BJ (cell line): ENCODE results near the gene XYLT1. TPM values are rescaled to one million over a fixed set of nuclear protein-coding genes. Genes with fewer than 3 reads are reported as not detected.

Experiments
- CTCF ChIA-PET: fragments of 350-600 bp; formaldehyde crosslinking; extraction: SDS; loops from one replicate; lab custom pipeline; 2021; ENCODE audit warnings: antibody characterized with exemption, inconsistent platforms; lab: Yijun Ruan, JAX
- POLR2A ChIA-PET: fragments of 300-600 bp; sonication (Branson Sonifier 250); formaldehyde crosslinking; extraction: SDS; loops from one replicate; lab custom pipeline; 2021; ENCODE audit warnings: antibody characterized with exemption; lab: Charles Lee
- DNase-seq: peaks from one replicate; pipeline ENCODE4 v3.0.0-alpha.2; 2011; ENCODE audit warnings: low read depth
- H3K27me3 ChIP-seq: 2 replicates; pipeline ENCODE4 v1.6.0; 2011; ENCODE audit warnings: low read length; ENCODE audit not compliant: control insufficient read depth, insufficient read depth
- H3K36me3 ChIP-seq: 2 replicates; pipeline ENCODE4 v1.5.1; 2011; ENCODE audit warnings: low read length; ENCODE audit not compliant: control insufficient read depth, insufficient read depth
- H3K4me3 ChIP-seq: 2 replicates; pipeline ENCODE4 v1.5.1; 2011; ENCODE audit warnings: low read depth, mild to moderate bottlenecking, control low read depth, low read length
- CTCF ChIP-seq: IDR thresholded peaks from 2 replicates; pipeline ENCODE4 v1.5.1; 2011; ENCODE audit warnings: low read depth, mild to moderate bottlenecking, control low read depth, inconsistent platforms, low read length, moderate library complexity; ENCODE audit not compliant: insufficient read depth
- polyA plus RNA-seq: library from polyadenylated mRNA; depleted of rRNA; stranded (reverse); fragments of >200 nt; gene quantifications from 2 replicates; pipeline ENCODE4 v1.2.3, GENCODE V29; 2011

Gene XYLT1
- polyA plus RNA-seq, 1 experiment, result 15.9 TPM

- no peaks in the 10 kb centered on the region for H3K36me3 ChIP-seq
- no peak for DNase-seq
- ChIA-PET POLR2A (no interaction called here), CTCF (no interaction called here)
- no peaks in the 10 kb centered on the region for H3K27me3 ChIP-seq
- no peak for TF ChIP-seq CTCF
- H3K4me3 ChIP-seq, result no peak overlapping the region
Measured at GRCh38 chr16:17350207-17350606, 120.6 kb downstream of the XYLT1 start.

- CTCF ChIA-PET, result interaction anchor here (0.7 kb wide), 1 partner anchor 348 kb away, joined by 3 read pairs; no protein-coding TSS in a partner anchor
Measured at GRCh38 chr16:17348826-17349225, 121.9 kb downstream of the XYLT1 start.

DNA sequence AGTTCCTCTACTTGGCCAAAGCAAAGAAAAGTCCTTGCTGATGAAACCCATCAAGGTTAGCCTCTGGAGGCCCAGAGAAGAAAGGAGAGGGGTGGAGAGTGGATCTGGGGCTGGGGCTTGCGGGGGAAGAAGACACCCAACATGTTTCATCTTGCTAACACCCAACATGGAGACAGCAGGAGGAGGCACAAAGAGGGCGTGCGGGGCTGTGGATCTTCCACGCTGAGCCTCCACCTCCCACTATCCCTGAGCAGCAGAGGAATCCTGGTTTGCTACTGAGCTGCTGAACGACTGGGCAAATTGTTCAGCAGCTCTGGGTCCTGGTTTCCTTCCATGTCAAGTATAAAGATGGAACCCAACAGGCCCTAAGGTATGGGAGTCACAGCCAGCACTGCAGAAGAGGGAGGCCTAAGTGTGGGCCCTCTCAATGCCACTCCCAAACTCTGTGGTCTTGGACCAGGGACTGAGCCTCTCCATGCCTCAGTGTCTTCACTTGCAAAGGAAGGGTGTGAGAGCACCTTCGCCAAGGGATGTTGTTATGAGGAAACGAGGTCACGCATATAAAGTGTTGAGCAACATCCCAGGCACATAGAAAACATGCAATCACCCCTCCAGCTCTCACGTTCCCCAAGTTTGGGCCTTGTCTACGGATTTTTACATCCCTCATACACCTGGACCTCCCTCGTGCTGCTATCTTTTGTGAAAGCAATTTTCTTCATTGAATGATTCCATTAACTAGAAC, 122.5 kb downstream of the XYLT1 start:
- CTCF ChIA-PET, result interaction anchor here (0.7 to 1.6 kb wide), 2 partner anchors 10 to 349 kb away, joined by 3 to 4 read pairs; no protein-coding TSS in a partner anchor
- POLR2A ChIA-PET, result interaction anchor here (0.6 kb wide), 1 partner anchor 55 kb away, joined by 25 read pairs; no protein-coding TSS in a partner anchor
- H3K36me3 ChIP-seq, result no peaks in the 10 kb centered on the region
- H3K27me3 ChIP-seq, result no peaks in the 10 kb centered on the region
- no peak overlapping the region for H3K4me3 ChIP-seq
- DNase-seq, result no peak
- no peak for TF ChIP-seq CTCF

More at GRCh38 chr16:17348826-17349225, 121.9 kb downstream of the XYLT1 start:
- no peak for DNase-seq
- Histone ChIP-seq H3K36me3 (no peaks in the 10 kb centered on the region), H3K4me3 (no peak overlapping the region), H3K27me3 (no peaks in the 10 kb centered on the region)
- TF ChIP-seq CTCF, result no peak
- POLR2A ChIA-PET, result interaction anchor here (0.6 kb wide), 1 partner anchor 56 kb away, joined by 25 read pairs; no protein-coding TSS in a partner anchor

DNA sequence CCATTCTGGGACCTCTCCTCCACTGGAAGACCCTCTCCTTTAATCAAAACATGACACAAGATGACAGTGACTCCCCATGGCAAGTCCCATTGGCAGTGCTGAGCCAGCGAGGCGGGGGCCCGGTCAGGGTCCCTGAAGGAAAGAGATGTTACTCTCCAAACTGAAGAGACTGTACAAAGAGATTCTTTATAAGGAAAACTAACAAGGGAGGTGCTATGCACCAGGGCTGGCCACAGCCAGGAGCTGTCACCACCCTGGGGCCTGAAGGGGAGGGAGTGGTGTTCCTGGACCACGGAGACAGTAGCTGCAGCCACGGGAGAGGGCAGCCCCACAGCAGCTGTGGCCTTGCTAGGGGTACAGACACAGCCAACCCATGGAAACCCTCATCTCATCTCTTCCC, 123.1 kb downstream of the XYLT1 start:
- no peak for TF ChIP-seq CTCF
- no peaks in the 10 kb centered on the region for H3K36me3 ChIP-seq
- H3K4me3 ChIP-seq, result no peak overlapping the region
- DNase-seq, result no peak
- ChIA-PET CTCF (interaction anchor here (1.6 to 1.7 kb wide), 2 partner anchors 11 to 68 kb away, joined by 4 to 5 read pairs; no protein-coding TSS in a partner anchor), POLR2A (no interaction called here)
- no peaks in the 10 kb centered on the region for H3K27me3 ChIP-seq
